IPS DF 4.7 (cell line): Measurements from ENCODE around the gene FBXO44.
"Not testable (repeated sequence)": the region's sequence is repeated elsewhere in the genome, so short reads cannot be mapped to it uniquely, and the experiment has no call there.

Experiments used
- DNase-seq: peaks from one replicate; pipeline ENCODE4 v3.0.0-alpha.2; 2013; ENCODE audit warnings: low spot score; ENCODE audit errors: extremely low read depth

FBXO44 gene

GRCh38 chr1:11654137-11654938 is at the start of gene FBXO44, which contains the start of gene FBXO2:
FBXO44 (plus strand) TSS chr1:11654877; CDS start chr1:11655836, 959 bp downstream.
FBXO2 (minus strand) TSS chr1:11654429; CDS start chr1:11654340, 89 bp downstream.
- no peak for DNase-seq

- DNase-seq: no peak
These were observed 47.9 kb upstream of the FBXO44 start for GRCh38 chr1:11606775-11607174.

- DNase-seq: not testable (repeated sequence)
These were observed 46.0 kb upstream of the FBXO44 start for GRCh38 chr1:11608596-11609130.

GRCh38 chr1:11609378-11609777 is 45.3 kb upstream of the FBXO44 start:
- not testable (repeated sequence) for DNase-seq

GRCh38 chr1:11610629-11611180 is 44.0 kb upstream of the FBXO44 start:
- no peak for DNase-seq

GRCh38 chr1:11611638-11612327 is 42.9 kb upstream of the FBXO44 start:
- DNase-seq: no peak

- no peak for DNase-seq
These were observed 41.3 kb upstream of the FBXO44 start for GRCh38 chr1:11613347-11613746.

GRCh38 chr1:11615090-11615489 is 39.6 kb upstream of the FBXO44 start:
- no peak for DNase-seq

GRCh38 chr1:11616766-11617165 is 37.9 kb upstream of the FBXO44 start:
- DNase-seq: no peak

- no peak for DNase-seq
These were observed 37.4 kb upstream of the FBXO44 start for GRCh38 chr1:11617314-11617713.

- DNase-seq: no peak
These were observed 36.9 kb upstream of the FBXO44 start for GRCh38 chr1:11617741-11618140.

GRCh38 chr1:11620405-11620804 is 34.3 kb upstream of the FBXO44 start:
- no peak for DNase-seq

- DNase-seq: no peak
These were observed 33.8 kb upstream of the FBXO44 start for GRCh38 chr1:11620924-11621323.

GRCh38 chr1:11622398-11622797 is 32.3 kb upstream of the FBXO44 start:
- DNase-seq: no peak

- DNase-seq: no peak
These were observed 31.0 kb upstream of the FBXO44 start for GRCh38 chr1:11623702-11624101.

GRCh38 chr1:11626551-11626950 is 28.1 kb upstream of the FBXO44 start:
- no peak for DNase-seq

GRCh38 chr1:11628767-11629166 is 25.9 kb upstream of the FBXO44 start:
- no peak for DNase-seq

- DNase-seq: no peak
These were observed 25.3 kb upstream of the FBXO44 start for GRCh38 chr1:11629184-11630016.

GRCh38 chr1:11634365-11635192 is 20.1 kb upstream of the FBXO44 start:
- DNase-seq: no peak

GRCh38 chr1:11638121-11638520 is 16.6 kb upstream of the FBXO44 start:
- DNase-seq: no peak
